CD1c-positive myeloid dendritic cell (primary cell): Measurements from ENCODE around the gene ADAMTSL2.

ENCODE experiments used
- DNase-seq: peaks from one replicate; pipeline ENCODE4 v3.0.0-alpha.2; 2016; ENCODE audit errors: extremely low spot score

ADAMTSL2 gene

GRCh38 chr9:133499892-133500270 is 34.6 kb upstream of the ADAMTSL2 start:
- no peak for DNase-seq

GRCh38 chr9:133502112-133502511 is 32.4 kb upstream of the ADAMTSL2 start:
- DNase-seq: no peak

- no peak for DNase-seq
Measured at GRCh38 chr9:133505186-133505830, 29.2 kb upstream of the ADAMTSL2 start.

- DNase-seq: no peak
Measured at GRCh38 chr9:133505901-133506652, 28.4 kb upstream of the ADAMTSL2 start.

GRCh38 chr9:133506653-133507038 is 27.9 kb upstream of the ADAMTSL2 start:
- DNase-seq: no peak

- DNase-seq: no peak
Measured at GRCh38 chr9:133507246-133507965, 27.1 kb upstream of the ADAMTSL2 start.

GRCh38 chr9:133508046-133508445 is 26.5 kb upstream of the ADAMTSL2 start:
- no peak for DNase-seq

- no peak for DNase-seq
Measured at GRCh38 chr9:133509179-133510083, 25.1 kb upstream of the ADAMTSL2 start.

- DNase-seq: no peak
Measured at GRCh38 chr9:133510926-133511505, 23.5 kb upstream of the ADAMTSL2 start.

GRCh38 chr9:133511607-133512006 is 22.9 kb upstream of the ADAMTSL2 start:
- DNase-seq: no peak

- DNase-seq: no peak
Measured at GRCh38 chr9:133512253-133513213, 22.0 kb upstream of the ADAMTSL2 start.

GRCh38 chr9:133513214-133514100 is 21.0 kb upstream of the ADAMTSL2 start:
- DNase-seq: no peak

GRCh38 chr9:133514460-133515239 is 19.9 kb upstream of the ADAMTSL2 start:
- DNase-seq: no peak

GRCh38 chr9:133515240-133515610 is 19.3 kb upstream of the ADAMTSL2 start:
- DNase-seq: no peak

GRCh38 chr9:133515615-133516255 is 18.8 kb upstream of the ADAMTSL2 start:
- no peak for DNase-seq

GRCh38 chr9:133516256-133516960 is 18.1 kb upstream of the ADAMTSL2 start:
- DNase-seq: no peak

- no peak for DNase-seq
Measured at GRCh38 chr9:133516961-133517350, 17.5 kb upstream of the ADAMTSL2 start.
